ENCODE data around the gene TPSAB1.

DNA sequence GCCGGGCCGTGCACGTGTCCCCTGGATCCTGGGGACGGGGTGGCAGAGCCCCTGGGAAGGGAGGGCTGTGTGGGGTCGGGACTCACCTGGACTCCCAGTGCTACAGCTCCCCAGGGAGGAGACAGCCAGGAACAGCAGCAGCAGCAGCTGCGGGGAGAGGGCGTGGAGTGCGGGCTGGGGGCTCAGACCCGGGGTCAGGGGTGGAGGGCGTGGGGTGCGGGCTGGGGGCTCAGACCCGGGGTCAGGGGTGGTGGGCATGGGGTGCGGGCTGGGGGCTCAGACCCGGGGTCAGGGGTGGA lies 36.0 kb downstream of the TPSAB1 start:
- no peak for TF ChIP-seq POLR2A (IDR thresholded peaks at IDR 0.05)
- TF ChIP-seq CTCF (IDR thresholded peaks at IDR 0.05): no peak
